Endothelial cell of umbilical vein (primary cell): ENCODE results near the gene LCN15.

ENCODE experiments used
- EZH2 ChIP-seq: IDR thresholded peaks from 2 replicates; pipeline ENCODE4 v1.6.1; 2012; ENCODE audit warnings: borderline replicate concordance, low read depth, mild to moderate bottlenecking, moderate library complexity, low read length, inconsistent platforms; ENCODE audit not compliant: severe bottlenecking
- FOS ChIP-seq: IDR thresholded peaks from 2 replicates; pipeline ENCODE4 v1.6.1; 2011; ENCODE audit warnings: mild to moderate bottlenecking, low read length, moderate library complexity, borderline replicate concordance; ENCODE audit not compliant: insufficient read depth
- GATA2 ChIP-seq: IDR thresholded peaks from 2 replicates; pipeline ENCODE4 v1.7.0; 2011; ENCODE audit warnings: low read depth, mild to moderate bottlenecking, moderate library complexity, mixed read lengths, low read length; ENCODE audit not compliant: insufficient read length, insufficient read depth
- JUN ChIP-seq: IDR thresholded peaks from 2 replicates; pipeline ENCODE4 v1.6.1; 2011; ENCODE audit warnings: borderline replicate concordance, low read depth; ENCODE audit not compliant: insufficient read length, insufficient read depth
- POLR2A ChIP-seq: IDR thresholded peaks from 2 replicates; pipeline ENCODE4 v1.6.1; 2012; ENCODE audit warnings: low read depth, mild to moderate bottlenecking, control low read depth, low read length
- POLR2AphosphoS5 ChIP-seq: IDR thresholded peaks from 2 replicates; pipeline ENCODE4 v1.6.1; 2012; ENCODE audit warnings: low read depth, mild to moderate bottlenecking, control low read depth, low read length, moderate library complexity; ENCODE audit not compliant: insufficient read depth
- TF ChIP-seq, protein P1 (sequence below), 2 donors: IDR thresholded peaks; 1 replicate in 1 of 2; 2 replicates in 1 of 2; pipeline ENCODE4 v1.5.1; 2011; ENCODE audit warnings: low read length in 2 of 2, mild to moderate bottlenecking in 2 of 2, moderate library complexity in 2 of 2, control low read depth in 1 of 2, inconsistent platforms in 1 of 2, low read depth in 1 of 2; ENCODE audit not compliant: insufficient read depth in 1 of 2; ENCODE audit errors: extremely low read depth in 1 of 2
- TF ChIP-seq, protein P2 (sequence below): IDR thresholded peaks from 2 replicates; pipeline ENCODE4 v1.6.1; 2011; ENCODE audit not compliant: insufficient read depth, insufficient read length

DNA sequence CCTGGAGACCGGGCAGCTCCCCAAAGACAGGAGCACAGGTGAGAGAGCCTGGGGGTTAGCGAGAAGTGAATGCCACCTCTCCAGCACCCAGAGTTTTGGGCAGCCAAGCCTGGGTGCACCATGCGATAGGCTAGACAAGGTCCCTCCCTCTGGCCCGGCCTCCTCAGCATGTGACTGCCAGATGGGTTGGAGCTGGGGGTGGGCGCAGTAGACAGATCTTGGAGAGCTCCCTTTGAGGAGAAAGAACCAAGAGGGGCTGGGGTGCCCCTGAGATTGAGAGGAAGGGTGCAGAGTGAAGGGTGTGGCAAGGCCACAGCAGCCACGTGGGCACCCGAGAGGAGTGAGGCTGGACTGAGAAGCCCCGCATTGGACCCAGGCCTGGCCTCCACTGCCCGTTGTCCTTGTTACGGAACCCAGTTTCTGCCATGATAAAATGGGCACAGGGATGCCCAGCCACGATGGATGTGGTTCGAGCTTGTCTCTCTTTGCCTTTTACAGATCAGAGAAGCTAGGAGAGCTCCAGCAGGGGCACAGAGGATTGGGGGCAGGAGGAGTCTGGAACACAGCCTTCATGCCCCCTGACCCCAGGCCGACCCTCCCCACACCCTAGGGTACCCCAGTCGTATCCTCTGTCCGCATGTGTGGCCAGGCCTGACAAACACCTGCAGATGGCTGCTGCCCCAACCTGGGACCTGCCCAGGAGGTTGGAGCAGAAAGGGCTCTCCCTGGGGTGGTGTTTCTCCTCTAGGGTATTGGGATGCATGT is 28.2 kb upstream of the LCN15 start:
- TF ChIP-seq, protein P1, sequence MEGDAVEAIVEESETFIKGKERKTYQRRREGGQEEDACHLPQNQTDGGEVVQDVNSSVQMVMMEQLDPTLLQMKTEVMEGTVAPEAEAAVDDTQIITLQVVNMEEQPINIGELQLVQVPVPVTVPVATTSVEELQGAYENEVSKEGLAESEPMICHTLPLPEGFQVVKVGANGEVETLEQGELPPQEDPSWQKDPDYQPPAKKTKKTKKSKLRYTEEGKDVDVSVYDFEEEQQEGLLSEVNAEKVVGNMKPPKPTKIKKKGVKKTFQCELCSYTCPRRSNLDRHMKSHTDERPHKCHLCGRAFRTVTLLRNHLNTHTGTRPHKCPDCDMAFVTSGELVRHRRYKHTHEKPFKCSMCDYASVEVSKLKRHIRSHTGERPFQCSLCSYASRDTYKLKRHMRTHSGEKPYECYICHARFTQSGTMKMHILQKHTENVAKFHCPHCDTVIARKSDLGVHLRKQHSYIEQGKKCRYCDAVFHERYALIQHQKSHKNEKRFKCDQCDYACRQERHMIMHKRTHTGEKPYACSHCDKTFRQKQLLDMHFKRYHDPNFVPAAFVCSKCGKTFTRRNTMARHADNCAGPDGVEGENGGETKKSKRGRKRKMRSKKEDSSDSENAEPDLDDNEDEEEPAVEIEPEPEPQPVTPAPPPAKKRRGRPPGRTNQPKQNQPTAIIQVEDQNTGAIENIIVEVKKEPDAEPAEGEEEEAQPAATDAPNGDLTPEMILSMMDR (IDR thresholded peaks at IDR 0.05; ENCODE audit: extremely low read depth in 1 of 2, insufficient read depth in 1 of 2, low read depth in 1 of 2, low read length in 2 of 2) = no peak
- TF ChIP-seq, protein P2, sequence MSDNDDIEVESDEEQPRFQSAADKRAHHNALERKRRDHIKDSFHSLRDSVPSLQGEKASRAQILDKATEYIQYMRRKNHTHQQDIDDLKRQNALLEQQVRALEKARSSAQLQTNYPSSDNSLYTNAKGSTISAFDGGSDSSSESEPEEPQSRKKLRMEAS = no peak
- TF ChIP-seq POLR2A (no peak), POLR2AphosphoS5 (no peak), FOS (no peak), EZH2 (no peak), GATA2 (no peak), JUN (no peak)
